Calu3 (cell line): Measurements from ENCODE around the gene MBNL3. TPM values are rescaled to one million over a fixed set of nuclear protein-coding genes. Genes with fewer than 3 reads are reported as not detected.

Experiments
- BruUV-seq: library from RNA; stranded (reverse); fragments of 400-500 nt; replicated peaks from 2 replicates; lab custom pipeline; 2021; lab: Mats Ljungman, UMichigan
- CTCF ChIA-PET: fragments of 300-600 bp; sonication (Branson Sonifier 250); formaldehyde crosslinking; loops from one replicate; lab custom pipeline; 2022; ENCODE audit warnings: antibody characterized with exemption; lab: Charles Lee
- DNase-seq: peaks from one replicate; pipeline ENCODE4 v3.0.0; 2022
- H3K27ac Mint-ChIP-seq: one replicate; pipeline ENCODE4 v1.8.0; 2022; ENCODE audit warnings: mixed read lengths; ENCODE audit not compliant: unreplicated experiment
- H3K27me3 Mint-ChIP-seq: one replicate; pipeline ENCODE4 v1.8.0; 2022; ENCODE audit warnings: mixed read lengths; ENCODE audit not compliant: unreplicated experiment
- H3K36me3 Mint-ChIP-seq: one replicate; pipeline ENCODE4 v1.8.0; 2022; ENCODE audit warnings: mild to moderate bottlenecking, moderate library complexity, mixed read lengths; ENCODE audit not compliant: insufficient read depth, unreplicated experiment
- H3K4me1 Mint-ChIP-seq: one replicate; pipeline ENCODE4 v1.8.0; 2022; ENCODE audit warnings: mild to moderate bottlenecking, low read depth, mixed read lengths; ENCODE audit not compliant: unreplicated experiment
- H3K4me3 Mint-ChIP-seq: one replicate; pipeline ENCODE4 v1.8.0; 2022; ENCODE audit warnings: mild to moderate bottlenecking, low read depth, moderate library complexity, mixed read lengths; ENCODE audit not compliant: unreplicated experiment
- H3K9me3 Mint-ChIP-seq: one replicate; pipeline ENCODE4 v1.8.0; 2022; ENCODE audit warnings: low read depth, mixed read lengths; ENCODE audit not compliant: unreplicated experiment
- intact Hi-C: fragments of 100-400 bp; cut with micrococcal nuclease; formaldehyde crosslinking; loops from one replicate; pipeline ENCODE4 v1.10.0; 2022; ENCODE audit not compliant: unreplicated experiment
- total RNA-seq: library from RNA; stranded (reverse); gene quantifications from 2 replicates; pipeline ENCODE4 v1.2.3, GENCODE V29; 2022
- TF ChIP-seq, protein P1 (sequence below): fragments of 200-600 bp; IDR thresholded peaks from one replicate; pipeline ENCODE4 v1.8.0; 2022; ENCODE audit warnings: antibody characterized with exemption; ENCODE audit not compliant: unreplicated experiment

The MBNL3 gene
- total RNA-seq, 1 experiment from 2014 or later: 18.9 TPM

DNA sequence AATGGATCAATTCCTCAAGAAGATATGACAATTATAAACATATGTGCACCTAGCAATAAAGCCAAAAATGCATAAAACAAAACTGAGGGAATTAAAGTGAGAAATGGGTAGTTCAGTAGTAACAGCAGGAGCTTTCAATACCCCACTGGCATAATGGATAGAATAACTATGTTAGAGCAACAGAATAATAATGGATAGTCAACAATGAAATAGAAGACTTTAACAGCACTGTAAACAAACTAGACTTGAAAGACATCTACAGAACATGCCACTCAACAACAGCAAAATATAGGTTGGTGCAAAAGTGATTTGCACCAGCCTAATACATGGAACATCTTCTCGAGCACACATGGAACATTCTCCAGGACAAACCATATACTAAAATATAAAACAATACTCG lies 20.0 kb upstream of the MBNL3 start:
- TF ChIP-seq, protein P1, sequence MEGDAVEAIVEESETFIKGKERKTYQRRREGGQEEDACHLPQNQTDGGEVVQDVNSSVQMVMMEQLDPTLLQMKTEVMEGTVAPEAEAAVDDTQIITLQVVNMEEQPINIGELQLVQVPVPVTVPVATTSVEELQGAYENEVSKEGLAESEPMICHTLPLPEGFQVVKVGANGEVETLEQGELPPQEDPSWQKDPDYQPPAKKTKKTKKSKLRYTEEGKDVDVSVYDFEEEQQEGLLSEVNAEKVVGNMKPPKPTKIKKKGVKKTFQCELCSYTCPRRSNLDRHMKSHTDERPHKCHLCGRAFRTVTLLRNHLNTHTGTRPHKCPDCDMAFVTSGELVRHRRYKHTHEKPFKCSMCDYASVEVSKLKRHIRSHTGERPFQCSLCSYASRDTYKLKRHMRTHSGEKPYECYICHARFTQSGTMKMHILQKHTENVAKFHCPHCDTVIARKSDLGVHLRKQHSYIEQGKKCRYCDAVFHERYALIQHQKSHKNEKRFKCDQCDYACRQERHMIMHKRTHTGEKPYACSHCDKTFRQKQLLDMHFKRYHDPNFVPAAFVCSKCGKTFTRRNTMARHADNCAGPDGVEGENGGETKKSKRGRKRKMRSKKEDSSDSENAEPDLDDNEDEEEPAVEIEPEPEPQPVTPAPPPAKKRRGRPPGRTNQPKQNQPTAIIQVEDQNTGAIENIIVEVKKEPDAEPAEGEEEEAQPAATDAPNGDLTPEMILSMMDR: no peak
- Mint-ChIP-seq H3K27ac (no peak overlapping the region), H3K27me3 (no peaks in the 10 kb centered on the region), H3K4me1 (peaks cover 10% of the 10 kb centered on the region), H3K36me3 (no peaks in the 10 kb centered on the region), H3K9me3 (no peaks in the 10 kb centered on the region), H3K4me3 (no peak overlapping the region)
- intact Hi-C loops: no loop called here
- CTCF ChIA-PET: no interaction called here
- no TSS peak for BruUV-seq
- no peak for DNase-seq

DNA sequence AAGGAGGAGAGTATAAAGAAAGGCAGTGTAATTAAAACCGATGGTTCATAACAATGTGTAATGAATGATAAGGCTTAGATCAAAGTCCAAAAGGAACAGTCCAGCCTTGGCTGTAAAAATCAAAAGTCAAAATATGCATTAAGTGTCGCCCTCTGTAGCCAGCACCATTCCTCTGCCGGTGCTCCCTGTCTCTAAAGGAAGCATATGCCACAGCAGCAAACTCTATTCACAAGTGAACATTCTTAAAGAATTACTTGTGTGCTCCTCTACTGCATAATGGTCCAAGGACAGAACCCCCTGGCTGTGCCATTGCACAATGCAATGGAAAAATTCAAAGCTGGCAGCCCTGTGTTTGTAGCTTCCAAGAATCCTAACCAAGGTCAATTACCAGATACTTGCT lies 16.3 kb upstream of the MBNL3 start:
- Mint-ChIP-seq H3K27me3 (no peaks in the 10 kb centered on the region), H3K36me3 (no peaks in the 10 kb centered on the region), H3K4me1 (peaks cover 10% of the 10 kb centered on the region), H3K27ac (no peak overlapping the region), H3K9me3 (no peaks in the 10 kb centered on the region), H3K4me3 (no peak overlapping the region)
- DNase-seq: no peak
- CTCF ChIA-PET: no interaction called here
- intact Hi-C loops: no loop called here
- TF ChIP-seq, protein P1: no peak
- BruUV-seq: no TSS peak

DNA sequence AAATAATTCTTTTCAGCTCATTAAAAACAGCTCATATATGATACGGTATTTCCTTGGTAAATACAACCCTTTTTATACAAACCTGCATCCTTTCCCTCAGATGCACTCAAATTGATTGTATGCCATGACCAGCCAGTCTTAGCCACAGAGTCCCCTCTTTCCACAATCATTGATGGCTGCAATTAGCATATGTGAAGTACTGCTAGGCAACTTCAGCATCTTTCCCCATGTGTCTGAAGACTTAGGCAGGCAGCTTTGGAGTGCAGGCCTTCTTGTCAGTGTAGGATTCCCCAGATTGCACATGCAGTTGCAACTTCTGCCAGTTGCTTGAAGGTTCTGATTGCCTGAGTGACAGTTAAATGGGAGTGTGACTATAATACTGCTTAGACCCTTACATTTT lies 15.6 kb upstream of the MBNL3 start:
- Mint-ChIP-seq H3K4me3 (no peak overlapping the region), H3K27ac (no peak overlapping the region), H3K4me1 (peaks cover 10% of the 10 kb centered on the region), H3K36me3 (no peaks in the 10 kb centered on the region), H3K27me3 (no peaks in the 10 kb centered on the region), H3K9me3 (no peaks in the 10 kb centered on the region)
- TF ChIP-seq, protein P1: no peak
- no TSS peak for BruUV-seq
- CTCF ChIA-PET: no interaction called here
- intact Hi-C loops: no loop called here
- no peak for DNase-seq

DNA sequence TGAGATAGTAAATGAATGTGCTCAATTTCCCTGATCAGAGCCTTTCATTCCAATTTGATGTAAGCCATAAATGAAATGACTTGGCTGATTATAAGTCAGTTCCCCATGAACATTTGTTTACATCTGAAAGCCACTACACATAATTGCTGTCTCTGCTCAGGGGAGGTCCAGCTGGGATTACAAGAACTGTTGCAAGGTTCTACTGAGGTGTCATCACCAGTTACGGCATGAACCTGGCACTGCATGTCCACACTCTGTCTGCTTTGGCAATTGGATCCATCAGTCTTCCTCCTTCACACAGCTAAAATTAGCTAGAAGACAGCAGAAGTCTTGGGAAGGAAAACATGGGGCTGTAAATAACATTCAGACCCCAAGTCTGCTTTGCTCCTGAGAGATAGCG lies 12.8 kb upstream of the MBNL3 start:
- Mint-ChIP-seq H3K4me3 (no peak overlapping the region), H3K4me1 (peaks cover 10% of the 10 kb centered on the region), H3K36me3 (no peaks in the 10 kb centered on the region), H3K27ac (no peak overlapping the region), H3K9me3 (no peaks in the 10 kb centered on the region), H3K27me3 (no peaks in the 10 kb centered on the region)
- TF ChIP-seq, protein P1: no peak
- intact Hi-C loops: no loop called here
- BruUV-seq: no TSS peak
- DNase-seq: no peak
- CTCF ChIA-PET: no interaction called here
